Nephron (organoid): ENCODE measurements around the gene USP17L29.
A peak's percentile ranks its signal among the peaks of the same experiment; 100 is the strongest.
"Not testable (repeated sequence)": the region's sequence is repeated elsewhere in the genome, so short reads cannot be mapped to it uniquely, and the experiment has no call there.

Source experiments
- H3K27ac Mint-ChIP-seq, 3 experiments: 2 replicates each; pipeline ENCODE4 v1.8.0; 2020; ENCODE audit warnings: mixed read lengths in 3 of 3, mild to moderate bottlenecking in 2 of 3, moderate library complexity in 1 of 3
- H3K27me3 Mint-ChIP-seq: 2 replicates; pipeline ENCODE4 v1.8.0; 2021; ENCODE audit warnings: low read depth, mild to moderate bottlenecking, moderate library complexity, mixed read lengths
- H3K36me3 Mint-ChIP-seq: 2 replicates; pipeline ENCODE4 v1.8.0; 2020; ENCODE audit warnings: low read depth, mixed read lengths
- H3K4me1 Mint-ChIP-seq: 2 replicates; pipeline ENCODE4 v1.8.0; 2020; ENCODE audit warnings: mixed read lengths
- H3K4me3 Mint-ChIP-seq, 3 experiments: 2 replicates each; pipeline ENCODE4 v1.8.0; 2020; ENCODE audit warnings: mild to moderate bottlenecking in 3 of 3, mixed read lengths in 3 of 3, moderate library complexity in 2 of 3
- H3K9me3 Mint-ChIP-seq: 2 replicates; pipeline ENCODE4 v1.8.0; 2020; ENCODE audit warnings: mixed read lengths

USP17L29 gene, protein sequence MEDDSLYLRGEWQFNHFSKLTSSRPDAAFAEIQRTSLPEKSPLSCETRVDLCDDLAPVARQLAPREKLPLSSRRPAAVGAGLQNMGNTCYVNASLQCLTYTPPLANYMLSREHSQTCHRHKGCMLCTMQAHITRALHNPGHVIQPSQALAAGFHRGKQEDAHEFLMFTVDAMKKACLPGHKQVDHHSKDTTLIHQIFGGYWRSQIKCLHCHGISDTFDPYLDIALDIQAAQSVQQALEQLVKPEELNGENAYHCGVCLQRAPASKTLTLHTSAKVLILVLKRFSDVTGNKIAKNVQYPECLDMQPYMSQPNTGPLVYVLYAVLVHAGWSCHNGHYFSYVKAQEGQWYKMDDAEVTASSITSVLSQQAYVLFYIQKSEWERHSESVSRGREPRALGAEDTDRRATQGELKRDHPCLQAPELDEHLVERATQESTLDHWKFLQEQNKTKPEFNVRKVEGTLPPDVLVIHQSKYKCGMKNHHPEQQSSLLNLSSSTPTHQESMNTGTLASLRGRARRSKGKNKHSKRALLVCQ

DNA sequence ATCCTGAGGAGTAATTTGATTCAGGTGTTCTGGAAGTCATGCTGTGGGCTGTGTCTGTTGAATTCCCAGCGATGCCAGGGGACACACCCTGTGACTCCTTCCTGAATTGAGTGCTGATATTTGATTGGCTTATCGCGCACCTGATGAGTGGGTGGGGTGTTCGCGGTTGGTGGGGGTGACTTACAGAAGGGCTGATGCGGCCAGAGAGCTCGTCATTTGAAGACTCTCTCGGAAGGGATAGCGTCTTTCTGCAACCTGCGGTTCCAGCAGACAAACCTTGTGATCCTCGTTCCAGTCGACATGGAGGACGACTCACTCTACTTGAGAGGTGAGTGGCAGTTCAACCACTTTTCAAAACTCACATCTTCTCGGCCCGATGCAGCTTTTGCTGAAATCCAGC is at the start of gene USP17L29:
Gene USP17L29, plus strand, starts transcription at position 301 of the 400 bp plus-strand sequence. Its CDS starts 0 bp downstream, at position 301.
- H3K27ac Mint-ChIP-seq, H3K4me1 Mint-ChIP-seq, H3K27me3 Mint-ChIP-seq, H3K4me3 Mint-ChIP-seq, H3K9me3 Mint-ChIP-seq, H3K36me3 Mint-ChIP-seq: not testable (repeated sequence)

DNA sequence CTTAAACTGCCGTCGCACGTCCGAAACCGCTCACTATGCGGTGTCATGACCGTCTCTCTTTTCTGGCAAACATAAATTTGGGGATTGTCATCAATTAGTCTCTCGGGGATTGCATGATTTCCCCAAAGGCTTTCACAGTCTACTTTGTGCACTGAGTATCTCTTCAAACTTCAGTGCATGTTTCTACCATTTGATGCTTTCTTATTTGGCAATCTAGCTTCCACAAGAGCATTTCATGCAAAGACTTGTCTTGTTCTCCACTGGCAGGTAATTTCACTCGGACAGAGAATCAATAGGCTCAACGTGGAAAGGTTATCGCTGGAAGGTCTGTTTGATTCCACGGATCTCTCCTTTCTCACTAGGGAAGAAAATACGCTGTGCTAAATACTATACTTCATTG is 29.2 kb upstream of the USP17L29 start:
- H3K9me3 Mint-ChIP-seq, H3K4me3 Mint-ChIP-seq, H3K27ac Mint-ChIP-seq, H3K4me1 Mint-ChIP-seq, H3K36me3 Mint-ChIP-seq, H3K27me3 Mint-ChIP-seq: not testable (repeated sequence)

DNA sequence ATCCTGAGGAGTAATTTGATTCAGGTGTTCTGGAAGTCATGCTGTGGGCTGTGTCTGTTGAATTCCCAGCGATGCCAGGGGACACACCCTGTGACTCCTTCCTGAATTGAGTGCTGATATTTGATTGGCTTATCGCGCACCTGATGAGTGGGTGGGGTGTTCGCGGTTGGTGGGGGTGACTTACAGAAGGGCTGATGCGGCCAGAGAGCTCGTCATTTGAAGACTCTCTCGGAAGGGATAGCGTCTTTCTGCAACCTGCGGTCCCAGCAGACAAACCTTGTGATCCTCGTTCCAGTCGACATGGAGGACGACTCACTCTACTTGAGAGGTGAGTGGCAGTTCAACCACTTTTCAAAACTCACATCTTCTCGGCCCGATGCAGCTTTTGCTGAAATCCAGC is 28.6 kb upstream of the USP17L29 start, which contains the start of gene USP17L24:
Gene USP17L24, plus strand, starts transcription at position 301 of the 400 bp plus-strand sequence. Its CDS starts 0 bp downstream, at position 301.
- H3K27me3 Mint-ChIP-seq, H3K4me1 Mint-ChIP-seq, H3K36me3 Mint-ChIP-seq, H3K4me3 Mint-ChIP-seq, H3K27ac Mint-ChIP-seq, H3K9me3 Mint-ChIP-seq: not testable (repeated sequence)

DNA sequence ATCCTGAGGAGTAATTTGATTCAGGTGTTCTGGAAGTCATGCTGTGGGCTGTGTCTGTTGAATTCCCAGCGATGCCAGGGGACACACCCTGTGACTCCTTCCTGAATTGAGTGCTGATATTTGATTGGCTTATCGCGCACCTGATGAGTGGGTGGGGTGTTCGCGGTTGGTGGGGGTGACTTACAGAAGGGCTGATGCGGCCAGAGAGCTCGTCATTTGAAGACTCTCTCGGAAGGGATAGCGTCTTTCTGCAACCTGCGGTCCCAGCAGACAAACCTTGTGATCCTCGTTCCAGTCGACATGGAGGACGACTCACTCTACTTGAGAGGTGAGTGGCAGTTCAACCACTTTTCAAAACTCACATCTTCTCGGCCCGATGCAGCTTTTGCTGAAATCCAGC is 23.8 kb upstream of the USP17L29 start, which contains the start of gene USP17L25:
Gene USP17L25, plus strand, starts transcription at position 301 of the 400 bp plus-strand sequence. Its CDS starts 0 bp downstream, at position 301.
- not testable (repeated sequence) for H3K36me3 Mint-ChIP-seq, H3K27ac Mint-ChIP-seq, H3K9me3 Mint-ChIP-seq, H3K4me3 Mint-ChIP-seq, H3K27me3 Mint-ChIP-seq, H3K4me1 Mint-ChIP-seq

DNA sequence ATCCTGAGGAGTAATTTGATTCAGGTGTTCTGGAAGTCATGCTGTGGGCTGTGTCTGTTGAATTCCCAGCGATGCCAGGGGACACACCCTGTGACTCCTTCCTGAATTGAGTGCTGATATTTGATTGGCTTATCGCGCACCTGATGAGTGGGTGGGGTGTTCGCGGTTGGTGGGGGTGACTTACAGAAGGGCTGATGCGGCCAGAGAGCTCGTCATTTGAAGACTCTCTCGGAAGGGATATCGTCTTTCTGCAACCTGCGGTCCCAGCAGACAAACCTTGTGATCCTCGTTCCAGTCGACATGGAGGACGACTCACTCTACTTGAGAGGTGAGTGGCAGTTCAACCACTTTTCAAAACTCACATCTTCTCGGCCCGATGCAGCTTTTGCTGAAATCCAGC is 19.1 kb upstream of the USP17L29 start, which contains the start of gene USP17L26:
Gene USP17L26, plus strand, starts transcription at position 301 of the 400 bp plus-strand sequence. Its CDS starts 0 bp downstream, at position 301.
- not testable (repeated sequence) for H3K27ac Mint-ChIP-seq, H3K36me3 Mint-ChIP-seq, H3K9me3 Mint-ChIP-seq, H3K4me3 Mint-ChIP-seq, H3K27me3 Mint-ChIP-seq, H3K4me1 Mint-ChIP-seq

DNA sequence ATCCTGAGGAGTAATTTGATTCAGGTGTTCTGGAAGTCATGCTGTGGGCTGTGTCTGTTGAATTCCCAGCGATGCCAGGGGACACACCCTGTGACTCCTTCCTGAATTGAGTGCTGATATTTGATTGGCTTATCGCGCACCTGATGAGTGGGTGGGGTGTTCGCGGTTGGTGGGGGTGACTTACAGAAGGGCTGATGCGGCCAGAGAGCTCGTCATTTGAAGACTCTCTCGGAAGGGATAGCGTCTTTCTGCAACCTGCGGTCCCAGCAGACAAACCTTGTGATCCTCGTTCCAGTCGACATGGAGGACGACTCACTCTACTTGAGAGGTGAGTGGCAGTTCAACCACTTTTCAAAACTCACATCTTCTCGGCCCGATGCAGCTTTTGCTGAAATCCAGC is 14.3 kb upstream of the USP17L29 start, which contains the start of gene USP17L5:
Gene USP17L5, plus strand, starts transcription at position 301 of the 400 bp plus-strand sequence. Its CDS starts 0 bp downstream, at position 301.
- H3K9me3 Mint-ChIP-seq, H3K27me3 Mint-ChIP-seq, H3K4me1 Mint-ChIP-seq, H3K27ac Mint-ChIP-seq, H3K36me3 Mint-ChIP-seq, H3K4me3 Mint-ChIP-seq: not testable (repeated sequence)

DNA sequence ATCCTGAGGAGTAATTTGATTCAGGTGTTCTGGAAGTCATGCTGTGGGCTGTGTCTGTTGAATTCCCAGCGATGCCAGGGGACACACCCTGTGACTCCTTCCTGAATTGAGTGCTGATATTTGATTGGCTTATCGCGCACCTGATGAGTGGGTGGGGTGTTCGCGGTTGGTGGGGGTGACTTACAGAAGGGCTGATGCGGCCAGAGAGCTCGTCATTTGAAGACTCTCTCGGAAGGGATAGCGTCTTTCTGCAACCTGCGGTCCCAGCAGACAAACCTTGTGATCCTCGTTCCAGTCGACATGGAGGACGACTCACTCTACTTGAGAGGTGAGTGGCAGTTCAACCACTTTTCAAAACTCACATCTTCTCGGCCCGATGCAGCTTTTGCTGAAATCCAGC is 9.6 kb upstream of the USP17L29 start, which contains the start of gene USP17L27:
Gene USP17L27, plus strand, starts transcription at position 301 of the 400 bp plus-strand sequence. Its CDS starts 0 bp downstream, at position 301.
- H3K9me3 Mint-ChIP-seq, H3K36me3 Mint-ChIP-seq, H3K27ac Mint-ChIP-seq, H3K27me3 Mint-ChIP-seq, H3K4me3 Mint-ChIP-seq, H3K4me1 Mint-ChIP-seq: not testable (repeated sequence)

DNA sequence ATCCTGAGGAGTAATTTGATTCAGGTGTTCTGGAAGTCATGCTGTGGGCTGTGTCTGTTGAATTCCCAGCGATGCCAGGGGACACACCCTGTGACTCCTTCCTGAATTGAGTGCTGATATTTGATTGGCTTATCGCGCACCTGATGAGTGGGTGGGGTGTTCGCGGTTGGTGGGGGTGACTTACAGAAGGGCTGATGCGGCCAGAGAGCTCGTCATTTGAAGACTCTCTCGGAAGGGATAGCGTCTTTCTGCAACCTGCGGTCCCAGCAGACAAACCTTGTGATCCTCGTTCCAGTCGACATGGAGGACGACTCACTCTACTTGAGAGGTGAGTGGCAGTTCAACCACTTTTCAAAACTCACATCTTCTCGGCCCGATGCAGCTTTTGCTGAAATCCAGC is 4.8 kb upstream of the USP17L29 start, which contains the start of gene USP17L28:
Gene USP17L28, plus strand, starts transcription at position 301 of the 400 bp plus-strand sequence. Its CDS starts 0 bp downstream, at position 301.
- not testable (repeated sequence) for H3K4me1 Mint-ChIP-seq, H3K9me3 Mint-ChIP-seq, H3K27ac Mint-ChIP-seq, H3K27me3 Mint-ChIP-seq, H3K36me3 Mint-ChIP-seq, H3K4me3 Mint-ChIP-seq

DNA sequence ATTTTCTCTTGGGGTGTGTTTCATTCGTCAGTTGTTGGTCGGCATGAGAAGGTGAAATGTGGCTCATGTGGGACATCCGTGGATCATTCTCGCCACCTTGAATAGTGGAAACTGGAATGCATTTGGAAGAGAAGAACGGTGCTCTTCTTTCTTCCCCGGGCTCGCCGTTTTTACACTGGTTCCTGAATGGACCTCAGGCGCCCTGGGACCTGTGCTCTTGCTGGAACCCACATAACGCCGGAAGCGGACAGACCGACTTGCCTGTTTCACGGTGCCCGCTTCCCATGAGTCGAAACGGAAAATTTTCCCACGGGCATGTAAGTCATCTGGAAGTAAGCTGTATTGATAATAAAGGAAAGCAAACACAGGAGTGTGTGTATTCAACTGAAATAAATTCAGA is 2.6 kb upstream of the USP17L29 start:
- not testable (repeated sequence) for H3K9me3 Mint-ChIP-seq, H3K27ac Mint-ChIP-seq, H3K4me1 Mint-ChIP-seq, H3K4me3 Mint-ChIP-seq, H3K36me3 Mint-ChIP-seq, H3K27me3 Mint-ChIP-seq

DNA sequence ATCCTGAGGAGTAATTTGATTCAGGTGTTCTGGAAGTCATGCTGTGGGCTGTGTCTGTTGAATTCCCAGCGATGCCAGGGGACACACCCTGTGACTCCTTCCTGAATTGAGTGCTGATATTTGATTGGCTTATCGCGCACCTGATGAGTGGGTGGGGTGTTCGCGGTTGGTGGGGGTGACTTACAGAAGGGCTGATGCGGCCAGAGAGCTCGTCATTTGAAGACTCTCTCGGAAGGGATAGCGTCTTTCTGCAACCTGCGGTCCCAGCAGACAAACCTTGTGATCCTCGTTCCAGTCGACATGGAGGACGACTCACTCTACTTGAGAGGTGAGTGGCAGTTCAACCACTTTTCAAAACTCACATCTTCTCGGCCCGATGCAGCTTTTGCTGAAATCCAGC is 9.4 kb downstream of the USP17L29 start, which contains the start of gene USP17L30:
Gene USP17L30, plus strand, starts transcription at position 301 of the 400 bp plus-strand sequence. Its CDS starts 0 bp downstream, at position 301.
- not testable (repeated sequence) for H3K4me3 Mint-ChIP-seq, H3K9me3 Mint-ChIP-seq, H3K4me1 Mint-ChIP-seq, H3K27ac Mint-ChIP-seq, H3K27me3 Mint-ChIP-seq, H3K36me3 Mint-ChIP-seq

DNA sequence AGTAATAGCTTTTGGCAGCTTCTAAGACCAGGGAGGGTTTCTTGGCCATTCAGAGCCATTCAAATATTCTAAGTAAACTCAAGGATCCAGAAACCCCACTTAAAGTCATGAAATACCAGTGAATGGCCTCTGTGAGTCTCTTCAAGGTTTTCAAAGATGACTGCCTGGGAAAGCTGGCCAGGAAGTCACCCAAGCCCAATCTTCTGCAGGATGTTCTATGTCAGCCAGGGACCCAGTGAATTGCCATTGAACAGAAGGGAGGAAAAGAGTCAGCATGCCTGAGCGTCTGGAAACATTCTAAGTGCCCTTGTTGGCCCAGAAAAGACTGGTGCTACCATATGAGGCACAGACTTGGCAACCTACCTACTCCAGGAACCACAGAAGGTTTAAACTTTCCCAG is 26.4 kb downstream of the USP17L29 start:
- H3K27me3 Mint-ChIP-seq, H3K27ac Mint-ChIP-seq, H3K36me3 Mint-ChIP-seq, H3K9me3 Mint-ChIP-seq, H3K4me1 Mint-ChIP-seq: not testable (repeated sequence)
- peak overlapping the region in 2 of 3 experiments; percentile 34 for H3K4me3 Mint-ChIP-seq
